Suprapubic skin (tissue), 4 donors: ENCODE results near the gene DNAH17. TPM values are rescaled to one million over a fixed set of nuclear protein-coding genes. Genes with fewer than 3 reads are reported as not detected.

Source experiments
- DNase-seq, 2 donors: peaks; one replicate each; pipeline ENCODE4 v3.0.0-alpha.2; 2019; ENCODE audit warnings: low spot score in 2 of 2
- H3K27ac ChIP-seq: fragments of 200-600 bp; sonication (generic); one replicate; pipeline ENCODE4 v1.5.1; 2019
- H3K27me3 ChIP-seq: fragments of 200-600 bp; sonication (generic); one replicate; pipeline ENCODE4 v1.5.1; 2019
- H3K36me3 ChIP-seq: fragments of 200-600 bp; sonication (generic); one replicate; pipeline ENCODE4 v1.5.1; 2019
- H3K4me1 ChIP-seq: fragments of 200-600 bp; sonication (generic); one replicate; pipeline ENCODE4 v1.5.1; 2019
- H3K4me3 ChIP-seq: fragments of 200-600 bp; sonication (generic); one replicate; pipeline ENCODE4 v1.5.1; 2019; ENCODE audit warnings: mild to moderate bottlenecking
- H3K9me3 ChIP-seq: fragments of 200-600 bp; sonication (generic); one replicate; pipeline ENCODE4 v1.5.1; 2019
- EP300 ChIP-seq: sonication (generic); formaldehyde crosslinking; IDR thresholded peaks from one replicate; pipeline ENCODE4 v1.6.1; 2017; ENCODE audit warnings: antibody characterized with exemption
- POLR2A ChIP-seq, 2 donors: fragments of 450-650 bp; IDR thresholded peaks; one replicate each; pipeline ENCODE4 v1.6.1; 2017; ENCODE audit warnings: antibody characterized with exemption in 2 of 2, mild to moderate bottlenecking in 2 of 2, moderate library complexity in 2 of 2
- POLR2AphosphoS5 ChIP-seq, 3 donors: sonication (generic); formaldehyde crosslinking; IDR thresholded peaks; one replicate each; pipeline ENCODE4 v1.6.1; 2017; ENCODE audit warnings: antibody characterized with exemption in 3 of 3
- WGBS: methylation state at CpG from one replicate; pipeline ENCODE4 v1.1.5; 2018; 5-methylcytosine and 5-hydroxymethylcytosine counted together
- total RNA-seq, 4 donors: library from RNA; depleted of rRNA; stranded (reverse); fragments of >200 nt; gene quantifications; one replicate each; pipeline ENCODE4 v1.1.0, GENCODE V29; 2016
- TF ChIP-seq, protein P1 (sequence below), 2 donors: fragments of 200-600 bp in 1 of 2; fragments of 450-650 bp in 1 of 2; sonication (generic) in 1 of 2; IDR thresholded peaks; one replicate each; pipeline ENCODE4 v1.5.1; 2016 to 2019; ENCODE audit warnings: antibody characterized with exemption in 2 of 2, mild to moderate bottlenecking in 1 of 2, moderate library complexity in 1 of 2

Gene DNAH17
- total RNA-seq, 4 donors from 2014 or later: 3.7 to 6.7 (median 5.2) TPM

- H3K9me3 ChIP-seq: no peaks in the 10 kb centered on the region
- DNase-seq: no peak
- no peak overlapping the region for H3K4me3 ChIP-seq
- no peaks in the 10 kb centered on the region for H3K27me3 ChIP-seq
- TF ChIP-seq, protein P1, sequence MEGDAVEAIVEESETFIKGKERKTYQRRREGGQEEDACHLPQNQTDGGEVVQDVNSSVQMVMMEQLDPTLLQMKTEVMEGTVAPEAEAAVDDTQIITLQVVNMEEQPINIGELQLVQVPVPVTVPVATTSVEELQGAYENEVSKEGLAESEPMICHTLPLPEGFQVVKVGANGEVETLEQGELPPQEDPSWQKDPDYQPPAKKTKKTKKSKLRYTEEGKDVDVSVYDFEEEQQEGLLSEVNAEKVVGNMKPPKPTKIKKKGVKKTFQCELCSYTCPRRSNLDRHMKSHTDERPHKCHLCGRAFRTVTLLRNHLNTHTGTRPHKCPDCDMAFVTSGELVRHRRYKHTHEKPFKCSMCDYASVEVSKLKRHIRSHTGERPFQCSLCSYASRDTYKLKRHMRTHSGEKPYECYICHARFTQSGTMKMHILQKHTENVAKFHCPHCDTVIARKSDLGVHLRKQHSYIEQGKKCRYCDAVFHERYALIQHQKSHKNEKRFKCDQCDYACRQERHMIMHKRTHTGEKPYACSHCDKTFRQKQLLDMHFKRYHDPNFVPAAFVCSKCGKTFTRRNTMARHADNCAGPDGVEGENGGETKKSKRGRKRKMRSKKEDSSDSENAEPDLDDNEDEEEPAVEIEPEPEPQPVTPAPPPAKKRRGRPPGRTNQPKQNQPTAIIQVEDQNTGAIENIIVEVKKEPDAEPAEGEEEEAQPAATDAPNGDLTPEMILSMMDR (IDR thresholded peaks at IDR 0.05): no peak
- TF ChIP-seq POLR2A (IDR thresholded peaks at IDR 0.05): no peak
- no peak for TF ChIP-seq EP300
- no peak for TF ChIP-seq POLR2AphosphoS5 (IDR thresholded peaks at IDR 0.05)
- no peak overlapping the region for H3K27ac ChIP-seq
- WGBS: 39% methylated on average over 8 of the region's 8 CpGs
- no peaks in the 10 kb centered on the region for H3K4me1 ChIP-seq
- no peaks in the 10 kb centered on the region for H3K36me3 ChIP-seq
Measured at GRCh38 chr17:78609191-78609641, 32.0 kb upstream of the DNAH17 start.

- no peaks in the 10 kb centered on the region for H3K4me1 ChIP-seq
- no peaks in the 10 kb centered on the region for H3K27me3 ChIP-seq
- TF ChIP-seq, protein P1 (IDR thresholded peaks at IDR 0.05): no peak
- TF ChIP-seq EP300 (no peak), POLR2A (IDR thresholded peaks at IDR 0.05) (no peak), POLR2AphosphoS5 (IDR thresholded peaks at IDR 0.05) (no peak)
- no peaks in the 10 kb centered on the region for H3K9me3 ChIP-seq
- H3K4me3 ChIP-seq: no peak overlapping the region
- no peak for DNase-seq
- H3K36me3 ChIP-seq: no peaks in the 10 kb centered on the region
- 77% methylated on average over 8 of the region's 8 CpGs for WGBS
- H3K27ac ChIP-seq: no peak overlapping the region
Measured at GRCh38 chr17:78608804-78609186, 31.6 kb upstream of the DNAH17 start.

GRCh38 chr17:78608122-78608803 lies 31.1 kb upstream of the DNAH17 start:
- Histone ChIP-seq H3K36me3 (no peaks in the 10 kb centered on the region), H3K9me3 (no peaks in the 10 kb centered on the region), H3K27ac (no peak overlapping the region), H3K4me1 (no peaks in the 10 kb centered on the region), H3K4me3 (no peak overlapping the region), H3K27me3 (no peaks in the 10 kb centered on the region)
- TF ChIP-seq, protein P1 (IDR thresholded peaks at IDR 0.05): no peak
- TF ChIP-seq POLR2A (IDR thresholded peaks at IDR 0.05) (no peak), POLR2AphosphoS5 (IDR thresholded peaks at IDR 0.05) (no peak), EP300 (no peak)
- no peak for DNase-seq
- WGBS: 94% methylated on average over 10 of the region's 10 CpGs

- H3K27ac ChIP-seq: no peak overlapping the region
- H3K4me3 ChIP-seq: no peak overlapping the region
- no peaks in the 10 kb centered on the region for H3K27me3 ChIP-seq
- DNase-seq: no peak
- no peaks in the 10 kb centered on the region for H3K4me1 ChIP-seq
- WGBS: 68% methylated on average over 6 of the region's 6 CpGs
- no peaks in the 10 kb centered on the region for H3K9me3 ChIP-seq
- H3K36me3 ChIP-seq: no peaks in the 10 kb centered on the region
- TF ChIP-seq POLR2AphosphoS5 (IDR thresholded peaks at IDR 0.05) (no peak), POLR2A (IDR thresholded peaks at IDR 0.05) (no peak), EP300 (no peak)
- TF ChIP-seq, protein P1 (IDR thresholded peaks at IDR 0.05): no peak
Measured at GRCh38 chr17:78607038-78607437, 29.8 kb upstream of the DNAH17 start.

DNA sequence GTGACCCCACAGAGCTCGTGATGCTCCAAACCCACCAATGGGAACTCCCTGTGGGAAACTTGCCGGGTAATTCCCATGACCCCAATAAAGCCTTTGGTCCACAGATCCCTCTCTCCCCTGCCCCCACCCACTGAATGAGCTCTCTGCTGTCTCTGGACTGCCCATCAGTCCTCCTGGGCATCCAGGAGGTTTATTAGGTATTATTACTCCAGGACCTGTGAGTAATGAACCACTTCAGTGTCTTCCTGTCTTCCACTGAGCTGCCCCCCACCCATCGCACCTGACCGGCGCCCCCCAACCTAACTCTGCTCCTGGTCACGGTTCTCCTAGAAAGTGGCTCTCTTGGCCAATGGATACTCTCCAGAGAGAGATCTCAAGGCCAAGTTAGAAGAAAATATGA lies 28.7 kb upstream of the DNAH17 start:
- TF ChIP-seq EP300 (no peak), POLR2AphosphoS5 (IDR thresholded peaks at IDR 0.05) (no peak), POLR2A (IDR thresholded peaks at IDR 0.05) (no peak)
- TF ChIP-seq, protein P1 (IDR thresholded peaks at IDR 0.05): no peak
- no peaks in the 10 kb centered on the region for H3K27me3 ChIP-seq

More for the DNA sequence above, 28.7 kb upstream of the DNAH17 start:
- Histone ChIP-seq H3K4me3 (no peak overlapping the region), H3K27ac (no peak overlapping the region), H3K9me3 (no peaks in the 10 kb centered on the region), H3K4me1 (no peaks in the 10 kb centered on the region), H3K36me3 (no peaks in the 10 kb centered on the region)
- WGBS: 89% methylated on average over 6 of the region's 6 CpGs
- DNase-seq: no peak
